GM21786 (cell line): Measurements from ENCODE around the gene SLC9A9.

Experiments
- ATAC-seq: cut with Tn5 transposase; IDR thresholded peaks from one replicate; pipeline ENCODE4 v1.9.1; 2021; ENCODE audit not compliant: unreplicated experiment

Gene SLC9A9

GRCh38 chr3:143343944-143344343 lies 504.3 kb downstream of the SLC9A9 start:
- no peak for ATAC-seq

DNA sequence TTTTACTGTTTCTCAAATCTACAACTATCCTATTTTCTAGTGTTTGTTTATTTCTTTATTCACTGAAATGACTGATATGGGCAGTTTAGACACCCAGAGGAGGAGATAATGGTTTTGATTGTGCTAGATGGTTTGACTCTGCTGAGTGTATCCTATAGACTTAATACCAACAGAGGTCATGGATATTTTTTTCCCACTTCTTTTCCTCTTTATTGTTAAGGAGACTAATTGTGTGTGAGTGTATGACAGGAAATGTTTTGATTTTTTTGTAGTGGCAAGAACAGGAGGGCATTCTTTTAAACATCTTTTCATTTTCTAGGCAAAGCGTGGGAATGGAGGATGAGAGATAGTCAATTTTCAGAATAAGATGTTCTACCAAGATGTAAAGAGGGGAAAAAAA lies 505.2 kb downstream of the SLC9A9 start:
- ATAC-seq = no peak

DNA sequence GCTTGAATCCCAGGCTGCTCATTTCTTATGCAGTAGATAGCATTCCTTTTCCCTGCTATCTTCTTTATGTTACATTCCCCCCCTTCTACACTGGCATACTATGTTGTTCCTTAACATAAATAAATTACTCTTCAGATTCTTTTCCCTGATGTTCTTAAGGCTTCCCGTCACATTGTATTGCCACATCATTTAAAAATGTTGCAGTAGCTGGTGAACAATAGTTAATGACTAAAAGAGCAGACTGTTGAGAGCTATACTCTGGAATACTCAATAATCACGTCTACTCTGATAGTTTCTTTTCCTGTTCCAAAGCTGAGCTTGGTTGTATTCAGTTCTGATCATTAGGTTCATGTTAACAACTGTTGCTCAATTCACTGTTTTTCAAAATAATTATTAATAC lies 508.8 kb downstream of the SLC9A9 start:
- no peak for ATAC-seq

GRCh38 chr3:143337387-143337786 lies 510.9 kb downstream of the SLC9A9 start:
- ATAC-seq = no peak

DNA sequence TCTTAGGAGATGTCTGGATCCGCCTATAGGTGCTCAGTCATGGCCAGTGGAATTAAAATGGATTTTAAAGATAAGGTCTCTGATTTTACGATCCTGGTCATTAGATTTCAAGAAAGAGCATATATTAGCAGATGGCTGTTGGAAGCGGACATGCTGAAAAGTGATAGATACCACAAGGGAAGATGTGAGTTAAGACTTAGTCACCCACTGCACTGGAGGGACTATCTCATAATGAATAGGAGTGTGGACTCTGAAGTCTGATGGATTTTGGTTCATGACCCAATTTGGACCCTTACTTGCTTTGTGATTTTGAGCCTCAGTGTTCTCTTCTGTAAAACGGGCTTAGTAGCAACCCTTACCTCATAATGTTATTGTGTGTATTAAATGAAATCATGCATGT lies 514.0 kb downstream of the SLC9A9 start:
- no peak for ATAC-seq

DNA sequence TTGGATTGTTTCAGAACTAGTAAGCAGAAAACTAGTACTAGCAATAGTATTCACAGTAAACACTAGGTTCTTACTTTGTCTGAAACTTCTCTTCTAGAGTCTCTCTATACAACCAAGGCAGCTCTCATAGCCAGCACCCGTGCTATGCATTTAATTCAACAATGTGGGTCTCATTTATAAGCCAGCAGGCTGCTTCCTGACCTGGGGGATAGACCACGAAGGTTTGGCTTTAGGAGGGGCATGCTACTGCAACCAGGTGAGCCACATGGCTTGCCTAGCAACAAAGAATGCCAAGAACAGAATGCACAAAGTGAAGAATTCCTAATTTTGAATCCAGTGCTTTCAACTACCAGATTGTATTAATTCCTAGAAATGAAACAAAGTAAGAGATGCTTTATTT lies 514.9 kb downstream of the SLC9A9 start:
- no peak for ATAC-seq

DNA sequence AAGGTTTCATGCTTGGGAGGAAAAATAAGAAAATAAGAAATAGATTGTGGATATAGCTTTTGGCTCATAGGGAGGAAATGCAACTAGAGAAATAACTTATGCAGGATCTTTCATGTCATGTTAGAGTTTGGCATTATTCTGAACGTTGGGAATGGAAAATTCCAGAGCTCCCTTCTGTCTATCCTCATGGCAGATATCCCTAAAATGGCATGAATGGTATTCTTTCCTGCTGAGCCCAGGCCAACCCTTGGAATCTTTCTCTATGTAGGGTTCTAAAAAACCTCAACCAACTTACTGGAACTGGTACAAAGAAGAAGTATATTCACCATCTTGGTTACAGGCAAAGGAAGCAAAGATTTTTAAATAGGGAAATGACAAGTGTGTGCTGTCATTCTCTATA lies 516.2 kb downstream of the SLC9A9 start:
- ATAC-seq = no peak

GRCh38 chr3:143331350-143331749 lies 516.9 kb downstream of the SLC9A9 start:
- no peak for ATAC-seq

- ATAC-seq = no peak
Observed at GRCh38 chr3:143330296-143330868, 517.9 kb downstream of the SLC9A9 start.

DNA sequence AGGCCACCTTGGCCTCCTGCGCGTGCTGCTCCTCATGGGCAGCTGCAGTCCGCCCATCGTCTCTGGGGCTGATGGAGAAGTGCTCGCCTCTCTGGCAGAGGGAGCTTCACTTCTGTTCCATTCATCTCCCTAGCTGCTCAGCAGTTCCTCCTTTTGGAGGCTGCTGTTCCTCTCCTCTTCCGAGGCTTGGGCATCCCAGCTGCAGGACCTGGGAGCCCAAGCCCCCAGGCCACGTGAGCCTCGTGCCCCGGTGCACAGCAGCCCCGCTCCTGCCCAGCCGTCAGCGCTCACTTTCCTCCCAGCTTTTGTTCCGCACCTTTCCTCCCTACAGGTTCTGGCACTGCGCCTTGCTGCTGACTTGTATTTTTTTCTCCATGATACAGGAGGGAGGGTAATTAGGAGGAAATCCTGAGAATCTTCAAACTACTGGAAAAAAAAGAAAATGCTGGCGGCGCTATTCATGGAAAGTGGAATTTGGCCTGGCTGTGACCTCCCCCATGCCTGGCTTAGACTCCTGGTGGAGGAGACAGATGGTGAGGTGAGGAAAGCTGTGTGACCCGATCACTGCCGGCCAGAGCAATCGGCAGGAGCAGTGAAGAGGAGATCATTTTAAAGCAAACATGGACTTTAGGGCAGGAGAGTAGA lies 518.6 kb downstream of the SLC9A9 start:
- ATAC-seq = no peak

- ATAC-seq = no peak
Observed at GRCh38 chr3:143328451-143328850, 519.8 kb downstream of the SLC9A9 start.

GRCh38 chr3:143326983-143327778 lies 521.1 kb downstream of the SLC9A9 start:
- ATAC-seq = no peak

DNA sequence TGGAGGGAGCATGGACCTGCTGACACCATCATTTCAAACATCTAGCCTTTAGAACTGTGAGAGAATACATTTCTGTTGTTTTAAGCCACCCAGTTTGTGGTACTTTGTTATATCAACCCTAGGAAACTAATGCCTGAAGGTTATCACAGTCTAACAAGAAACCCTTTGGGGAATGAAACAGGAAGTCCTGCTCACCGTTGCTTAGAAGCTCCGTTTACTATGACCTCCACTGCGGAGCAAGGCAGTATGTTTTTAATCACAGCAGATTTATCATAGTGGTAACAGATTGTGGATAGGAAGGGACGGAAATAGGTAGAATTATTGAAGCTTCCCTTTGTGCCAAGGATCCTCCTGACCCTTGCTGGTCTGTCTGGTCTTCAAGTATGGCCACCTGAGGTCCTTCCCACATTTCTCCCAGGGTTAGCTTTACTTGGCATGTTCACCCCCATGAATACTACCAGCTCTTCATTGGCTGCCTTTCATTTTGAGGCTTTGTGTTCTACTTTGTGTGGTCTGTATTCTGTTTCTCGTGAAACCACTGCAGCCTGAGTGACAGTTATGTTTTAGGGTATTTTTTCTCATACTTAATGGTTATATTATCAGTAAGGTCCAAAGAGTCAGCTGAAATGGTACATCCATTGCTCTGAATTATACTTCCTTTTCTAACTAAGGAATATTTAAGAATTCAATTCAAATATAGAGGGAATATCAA lies 527.1 kb downstream of the SLC9A9 start:
- no peak for ATAC-seq

- ATAC-seq = no peak
Observed at GRCh38 chr3:143315766-143316165, 532.5 kb downstream of the SLC9A9 start.

- ATAC-seq = no peak
Observed at GRCh38 chr3:143314251-143315093, 533.8 kb downstream of the SLC9A9 start.

GRCh38 chr3:143313893-143314188 lies 534.4 kb downstream of the SLC9A9 start:
- ATAC-seq = no peak

DNA sequence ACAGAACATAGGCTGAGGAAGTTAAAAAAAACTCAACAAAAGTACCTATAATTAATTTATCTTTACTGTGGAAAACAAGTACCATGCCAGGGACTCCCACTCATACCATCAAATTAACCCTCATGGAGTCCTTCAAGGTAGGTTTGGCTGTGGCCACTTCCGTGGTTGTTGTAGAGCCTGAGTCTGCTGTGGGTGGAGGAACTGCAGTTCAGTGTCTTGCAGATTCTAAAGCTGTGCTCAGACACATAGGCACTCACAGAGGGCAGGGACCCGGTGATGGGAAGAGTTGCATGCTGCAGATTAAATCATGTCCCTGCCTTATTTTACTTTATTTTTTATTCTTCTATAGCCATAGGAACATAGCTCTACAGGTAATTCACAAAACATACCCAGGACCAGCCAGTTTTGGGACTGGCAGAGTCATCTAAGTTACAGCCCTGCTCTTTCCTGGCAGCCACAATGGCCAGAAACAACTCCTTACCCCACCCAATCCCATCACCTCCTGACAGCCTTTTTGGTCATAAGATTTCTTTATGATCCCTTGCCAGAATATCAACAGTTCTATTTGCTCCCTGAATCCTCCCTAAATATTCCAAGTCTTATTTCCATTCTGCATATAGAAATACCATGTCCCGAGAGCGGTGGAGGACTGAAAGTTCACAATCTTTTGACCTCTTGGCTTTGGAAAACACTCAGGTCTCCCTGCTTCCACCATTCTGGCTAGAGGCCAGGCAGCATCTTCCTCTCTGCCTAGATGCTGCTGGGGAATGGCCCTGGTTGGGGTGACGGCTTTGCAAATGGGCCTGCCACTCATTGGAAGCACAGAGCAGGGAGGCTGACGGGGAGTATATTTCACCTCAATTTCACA lies 535.0 kb downstream of the SLC9A9 start:
- ATAC-seq = no peak

DNA sequence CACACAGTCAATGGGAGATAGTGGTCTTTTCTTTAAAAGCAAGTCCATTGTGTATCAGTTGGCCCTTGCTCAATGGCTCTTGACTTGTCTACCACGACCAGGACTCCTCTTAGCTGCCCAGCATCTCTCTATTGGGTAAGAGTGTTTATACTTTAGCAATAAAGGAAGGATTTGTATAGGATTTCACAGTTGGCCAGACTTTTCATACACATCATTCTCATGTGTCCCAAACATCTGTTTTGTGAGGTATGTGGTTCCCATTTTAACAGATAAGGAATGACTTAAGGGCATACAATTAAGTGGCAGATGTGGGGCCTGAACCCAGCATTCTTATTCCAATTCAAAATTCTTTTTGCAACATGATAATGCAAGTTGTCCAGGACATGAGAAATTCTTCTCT lies 537.2 kb downstream of the SLC9A9 start:
- no peak for ATAC-seq

DNA sequence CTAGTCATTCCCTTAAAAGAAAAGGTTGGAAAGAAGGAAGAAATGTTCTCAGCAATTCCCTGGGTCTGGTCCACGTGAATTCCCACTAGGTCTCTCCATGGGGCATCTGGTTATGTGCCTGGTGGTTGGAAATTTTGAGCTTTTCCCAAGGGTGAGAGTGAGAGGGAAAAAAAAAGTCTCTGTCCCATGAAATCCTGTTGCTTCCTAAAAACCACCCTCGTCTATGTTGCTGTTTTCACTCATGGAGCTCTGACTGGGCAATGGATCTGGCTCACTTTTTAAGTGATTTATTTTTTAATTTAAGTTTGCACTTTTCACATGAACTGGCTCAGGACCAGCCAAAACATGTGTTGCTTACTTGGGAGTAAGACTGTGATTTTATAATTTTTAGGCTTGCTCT lies 538.6 kb downstream of the SLC9A9 start:
- no peak for ATAC-seq

GRCh38 chr3:143307613-143308183 lies 540.6 kb downstream of the SLC9A9 start:
- ATAC-seq = no peak
